K562 (cell line): Measurements from ENCODE around the gene HMCN2.

ENCODE experiments used
- CTCF ChIP-seq, 3 experiments: IDR thresholded peaks in 2 of 3; conservative IDR thresholded peaks in 1 of 3; 2 replicates each; pipeline ENCODE4 v1.5.1; 2011 to 2012; ENCODE audit warnings: low read length in 3 of 3, mild to moderate bottlenecking in 3 of 3, control low read depth in 2 of 3, improper control_type of control experiment in 1 of 3, inconsistent platforms in 1 of 3, low read depth in 1 of 3, mixed read lengths in 1 of 3, moderate library complexity in 1 of 3; ENCODE audit not compliant: insufficient read depth in 2 of 3
- HDAC2 ChIP-seq: fragments of 450-650 bp; IDR thresholded peaks from 2 replicates; pipeline ENCODE4 v1.6.1; 2016; ENCODE audit warnings: mild to moderate bottlenecking
- HMG20A ChIP-seq: fragments of 450-650 bp; formaldehyde crosslinking; conservative IDR thresholded peaks from 2 replicates; pipeline ENCODE4 v1.4.0; 2020; ENCODE audit warnings: mild to moderate bottlenecking, mixed read lengths
- KDM5B ChIP-seq: fragments of 200-600 bp; sonication (generic); IDR thresholded peaks from 2 replicates; pipeline ENCODE4 v1.6.1; 2012; ENCODE audit warnings: low read depth, mild to moderate bottlenecking, moderate library complexity, low read length, control low read depth, inconsistent platforms; ENCODE audit not compliant: insufficient replicate concordance
- NR4A1 ChIP-seq, 2 experiments: fragments of 250-450 bp in 1 of 2; fragments of 450-650 bp in 1 of 2; sonication (Bioruptor Pico) in 1 of 2; IDR thresholded peaks; 2 replicates each; pipeline versions ENCODE4 v1.4.0 to v1.6.1; 2016 to 2020; ENCODE audit warnings: mild to moderate bottlenecking in 2 of 2, missing compliant biosample characterization in 1 of 2, missing genetic modification characterization in 1 of 2, moderate library complexity in 1 of 2
- POLR2AphosphoS2 ChIP-seq: IDR thresholded peaks from 2 replicates; pipeline ENCODE4 v1.6.1; 2012; ENCODE audit warnings: low read length, improper control_type of control experiment
- SREBF1 ChIP-seq: fragments of 150-350 bp; IDR thresholded peaks from 2 replicates; pipeline ENCODE4 v1.6.1; 2014; ENCODE audit warnings: antibody characterized with exemption, low read depth, low read length, borderline replicate concordance
- SRF ChIP-seq, 2 experiments: fragments of 250-450, 450-650 bp in 1 of 2; sonication (Bioruptor Pico) in 1 of 2; sonication (generic) in 1 of 2; formaldehyde crosslinking; IDR thresholded peaks; 2 replicates each; pipeline versions ENCODE4 v1.5.0 to v1.5.1; 2020 to 2022; ENCODE audit warnings: mild to moderate bottlenecking in 1 of 2, missing genetic modification reagents in 1 of 2
- TAF9B ChIP-seq: fragments of 450-650 bp; IDR thresholded peaks from 2 replicates; pipeline ENCODE4 v1.6.1; 2018; ENCODE audit warnings: mild to moderate bottlenecking; ENCODE audit not compliant: partially characterized antibody
- ZFX ChIP-seq: sonication (generic); formaldehyde crosslinking; IDR thresholded peaks from 2 replicates; pipeline ENCODE4 v1.8.0; 2022; ENCODE audit warnings: mild to moderate bottlenecking, missing genetic modification reagents, moderate library complexity
- ZNF707 ChIP-seq: fragments of 250-450 bp; sonication (Bioruptor Pico); conservative IDR thresholded peaks from 2 replicates; pipeline ENCODE4 v1.8.0; 2022; ENCODE audit warnings: inconsistent platforms, mild to moderate bottlenecking, moderate library complexity
- TF ChIP-seq, protein P1 (sequence below): sonication (generic); formaldehyde crosslinking; IDR thresholded peaks from 2 replicates; pipeline ENCODE4 v1.8.1; 2022; ENCODE audit warnings: missing genetic modification reagents
- TF ChIP-seq, protein P2 (sequence below): fragments of 450-650 bp; formaldehyde crosslinking; IDR thresholded peaks from 2 replicates; pipeline ENCODE4 v1.4.0; 2022; ENCODE audit warnings: mild to moderate bottlenecking, moderate library complexity
- TF ChIP-seq, protein P3 (sequence below): sonication (generic); formaldehyde crosslinking; IDR thresholded peaks from 2 replicates; pipeline ENCODE4 v1.5.0; 2020; ENCODE audit warnings: missing genetic modification reagents

DNA sequence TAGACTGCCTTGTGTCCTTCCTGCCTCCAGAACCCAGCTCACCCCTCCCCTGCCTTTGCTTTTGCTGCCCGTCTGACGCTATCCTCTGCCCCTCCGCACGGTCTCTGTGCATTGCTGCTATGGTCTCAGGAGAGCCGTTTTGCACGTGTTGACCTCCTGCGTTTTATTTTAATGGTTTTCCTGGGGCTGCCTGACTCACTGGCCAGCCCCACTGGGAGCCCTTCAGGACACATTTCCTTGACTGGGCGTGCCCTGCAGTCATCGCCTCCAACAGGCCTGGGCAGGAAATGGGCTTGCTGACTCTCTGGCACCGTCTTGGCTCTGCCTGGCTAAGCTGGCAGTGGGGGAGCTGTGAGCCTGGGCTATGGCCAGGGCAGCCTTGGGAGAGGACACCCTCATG, 161.3 kb downstream of the HMCN2 start:
- TF ChIP-seq, protein P1, sequence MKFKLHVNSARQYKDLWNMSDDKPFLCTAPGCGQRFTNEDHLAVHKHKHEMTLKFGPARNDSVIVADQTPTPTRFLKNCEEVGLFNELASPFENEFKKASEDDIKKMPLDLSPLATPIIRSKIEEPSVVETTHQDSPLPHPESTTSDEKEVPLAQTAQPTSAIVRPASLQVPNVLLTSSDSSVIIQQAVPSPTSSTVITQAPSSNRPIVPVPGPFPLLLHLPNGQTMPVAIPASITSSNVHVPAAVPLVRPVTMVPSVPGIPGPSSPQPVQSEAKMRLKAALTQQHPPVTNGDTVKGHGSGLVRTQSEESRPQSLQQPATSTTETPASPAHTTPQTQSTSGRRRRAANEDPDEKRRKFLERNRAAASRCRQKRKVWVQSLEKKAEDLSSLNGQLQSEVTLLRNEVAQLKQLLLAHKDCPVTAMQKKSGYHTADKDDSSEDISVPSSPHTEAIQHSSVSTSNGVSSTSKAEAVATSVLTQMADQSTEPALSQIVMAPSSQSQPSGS (CRISPR knock-in tag): no peak
- TF ChIP-seq, protein P2, sequence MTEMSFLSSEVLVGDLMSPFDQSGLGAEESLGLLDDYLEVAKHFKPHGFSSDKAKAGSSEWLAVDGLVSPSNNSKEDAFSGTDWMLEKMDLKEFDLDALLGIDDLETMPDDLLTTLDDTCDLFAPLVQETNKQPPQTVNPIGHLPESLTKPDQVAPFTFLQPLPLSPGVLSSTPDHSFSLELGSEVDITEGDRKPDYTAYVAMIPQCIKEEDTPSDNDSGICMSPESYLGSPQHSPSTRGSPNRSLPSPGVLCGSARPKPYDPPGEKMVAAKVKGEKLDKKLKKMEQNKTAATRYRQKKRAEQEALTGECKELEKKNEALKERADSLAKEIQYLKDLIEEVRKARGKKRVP: no peak
- TF ChIP-seq KDM5B (no peak), TAF9B (no peak), CTCF (IDR thresholded peaks at IDR 0.05 in 2 of 3, conservative IDR thresholded peaks at IDR 0.05 in 1 of 3; ENCODE audit: insufficient read depth in 2 of 3, low read depth in 1 of 3, low read length in 3 of 3) (no peak), ZFX (CRISPR knock-in tag) (no peak), POLR2AphosphoS2 (no peak), NR4A1 (CRISPR knock-in tag; IDR thresholded peaks at IDR 0.05) (no peak), NR4A1 (tag; IDR thresholded peaks at IDR 0.05) (no peak), HMG20A (CRISPR knock-in tag) (no peak), SREBF1 (no peak), SRF (CRISPR knock-in tag; IDR thresholded peaks at IDR 0.05) (no peak), HDAC2 (no peak), ZNF707 (CRISPR knock-in tag) (no peak)
- TF ChIP-seq, protein P3, sequence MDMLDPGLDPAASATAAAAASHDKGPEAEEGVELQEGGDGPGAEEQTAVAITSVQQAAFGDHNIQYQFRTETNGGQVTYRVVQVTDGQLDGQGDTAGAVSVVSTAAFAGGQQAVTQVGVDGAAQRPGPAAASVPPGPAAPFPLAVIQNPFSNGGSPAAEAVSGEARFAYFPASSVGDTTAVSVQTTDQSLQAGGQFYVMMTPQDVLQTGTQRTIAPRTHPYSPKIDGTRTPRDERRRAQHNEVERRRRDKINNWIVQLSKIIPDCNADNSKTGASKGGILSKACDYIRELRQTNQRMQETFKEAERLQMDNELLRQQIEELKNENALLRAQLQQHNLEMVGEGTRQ (CRISPR knock-in tag): no peak
